Mucosa of gallbladder (tissue), 1 donor: Measurements from ENCODE around the gene ARPC1B. TPM values are rescaled to one million over a fixed set of nuclear protein-coding genes. Genes with fewer than 3 reads are reported as not detected.
"Not testable (repeated sequence)": the region's sequence is repeated elsewhere in the genome, so short reads cannot be mapped to it uniquely, and the experiment has no call there.

ENCODE experiments used
- DNase-seq: peaks from one replicate; pipeline ENCODE4 v3.0.0-alpha.2; 2020; ENCODE audit warnings: low spot score
- total RNA-seq: library from RNA; stranded (reverse); gene quantifications from one replicate; pipeline ENCODE4 v1.2.1, GENCODE V29; 2021
- donor health status: DM: no; HTN: no; CAD: no.

The ARPC1B gene
- 123 TPM for total RNA-seq

DNA sequence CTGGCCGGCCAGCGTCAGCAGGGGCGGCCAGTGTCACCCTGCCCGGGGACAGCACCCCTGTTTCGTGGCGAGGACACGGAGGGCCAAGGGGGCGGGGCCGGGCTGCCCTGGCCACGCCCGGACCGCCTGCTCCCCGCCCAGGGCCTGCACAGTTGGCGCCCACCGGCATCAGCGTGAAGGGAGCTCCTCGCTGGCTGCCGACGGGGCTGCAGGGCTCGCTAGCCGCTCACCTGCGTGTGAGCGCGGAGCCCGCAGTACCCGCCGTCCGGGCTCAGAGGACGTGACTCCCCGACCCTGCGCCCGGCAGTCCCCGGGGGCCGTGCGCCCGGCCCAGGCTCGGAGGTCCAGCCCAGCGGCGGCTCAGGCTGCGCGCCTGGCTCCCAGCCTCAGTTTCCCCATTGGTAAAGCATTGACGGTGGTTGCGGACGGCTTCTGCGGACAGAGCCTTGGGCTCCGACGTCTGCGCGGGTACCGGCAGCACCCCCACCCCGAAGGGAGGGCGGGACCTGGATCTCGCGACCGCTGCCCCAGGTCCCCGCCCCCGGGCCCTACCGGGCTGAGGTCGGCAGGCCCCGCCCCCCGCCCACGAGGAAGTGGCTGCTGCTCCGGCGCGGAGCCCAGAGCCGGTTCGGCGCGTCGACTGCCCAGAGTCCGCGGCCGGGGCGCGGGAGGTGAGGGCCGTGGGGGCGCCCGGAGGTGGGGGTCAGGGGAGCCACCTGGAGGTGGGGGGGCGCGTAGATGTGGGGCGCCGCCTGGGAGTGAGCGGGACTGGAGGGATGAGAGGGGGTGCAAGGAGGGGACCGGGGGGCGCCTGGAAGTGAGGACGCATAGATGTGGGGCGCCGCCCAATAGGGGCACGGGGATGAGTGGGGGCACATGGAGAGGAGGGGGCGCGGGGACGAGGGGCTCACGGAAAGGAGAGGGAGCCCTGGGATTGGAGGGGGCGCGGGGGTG, at the start of gene ARPC1B:
Gene ARPC1B, plus strand, starts transcription at position 620 of the 954 bp plus-strand sequence. CDS start 10,985 bp downstream, outside the sequence.
- DNase-seq: peak; percentile 69

DNA sequence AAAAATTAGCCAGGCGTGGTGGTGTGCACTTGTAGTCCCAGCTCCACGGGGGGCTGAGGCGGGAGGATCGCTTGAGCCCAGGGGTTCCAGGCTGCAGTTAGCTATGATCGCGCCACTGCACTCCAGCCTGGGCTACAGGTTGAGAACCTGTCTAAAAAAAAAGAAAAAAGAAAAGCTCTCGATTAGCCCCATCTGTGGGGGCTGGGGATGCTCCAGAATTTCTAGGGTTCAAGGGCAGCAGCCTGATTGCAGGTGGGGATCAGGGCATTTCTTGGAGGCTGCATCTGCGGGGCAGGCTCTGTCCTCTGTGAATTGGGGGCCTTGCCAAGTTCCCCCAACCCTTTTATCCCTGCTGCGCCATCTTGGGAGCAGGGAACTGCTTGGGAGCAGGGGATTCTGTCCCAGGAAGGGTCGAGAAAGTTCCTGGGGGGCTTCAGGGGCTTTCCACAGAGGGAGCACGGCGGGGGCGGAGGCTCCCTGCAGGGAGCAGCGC, 49.5 kb upstream of the ARPC1B start:
- no peak for DNase-seq

DNA sequence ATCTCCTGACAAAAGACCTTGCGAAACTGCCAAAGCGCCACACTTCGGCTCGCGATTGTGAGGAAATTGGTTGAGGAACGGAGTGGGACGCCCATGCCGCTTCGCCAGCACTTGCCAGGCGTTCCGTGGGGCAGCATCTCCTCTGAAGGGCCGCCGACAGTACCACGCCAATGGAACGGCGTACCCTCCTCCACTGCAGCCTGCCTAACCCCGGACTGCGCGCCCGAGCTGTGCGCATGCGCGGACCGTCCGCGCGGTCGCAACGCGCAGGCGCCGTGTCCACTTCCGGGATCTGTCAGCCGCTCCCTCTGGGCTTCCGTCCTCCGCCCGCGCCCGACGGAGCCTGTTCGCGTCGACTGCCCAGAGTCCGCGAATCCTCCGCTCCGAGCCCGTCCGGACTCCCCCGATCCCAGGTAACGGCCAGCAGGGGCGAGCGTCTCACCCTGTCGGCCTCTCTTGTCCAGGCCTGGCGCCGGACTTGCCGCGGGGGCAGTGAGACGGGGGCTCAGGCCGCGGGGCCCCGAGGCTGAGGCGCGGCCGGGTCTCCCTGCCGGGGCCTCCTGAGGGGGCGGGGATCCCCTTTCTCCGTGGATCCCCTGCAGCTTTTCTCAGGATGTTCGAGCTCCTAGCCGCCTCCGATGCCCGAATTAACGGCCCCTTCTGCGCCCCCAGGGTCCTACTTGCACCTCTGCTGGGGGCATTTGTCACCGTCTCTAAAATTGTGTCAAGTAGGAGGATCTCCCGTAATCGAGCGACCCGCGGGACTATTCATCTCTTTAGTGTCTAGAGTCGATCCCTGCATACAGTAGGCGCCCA, 48.7 kb upstream of the ARPC1B start, which contains the start of gene ARPC1A:
Gene ARPC1A, plus strand, starts transcription at position 307 of the 816 bp plus-strand sequence. CDS start 7,456 bp downstream, outside the sequence.
- peak; percentile 90 for DNase-seq

DNA sequence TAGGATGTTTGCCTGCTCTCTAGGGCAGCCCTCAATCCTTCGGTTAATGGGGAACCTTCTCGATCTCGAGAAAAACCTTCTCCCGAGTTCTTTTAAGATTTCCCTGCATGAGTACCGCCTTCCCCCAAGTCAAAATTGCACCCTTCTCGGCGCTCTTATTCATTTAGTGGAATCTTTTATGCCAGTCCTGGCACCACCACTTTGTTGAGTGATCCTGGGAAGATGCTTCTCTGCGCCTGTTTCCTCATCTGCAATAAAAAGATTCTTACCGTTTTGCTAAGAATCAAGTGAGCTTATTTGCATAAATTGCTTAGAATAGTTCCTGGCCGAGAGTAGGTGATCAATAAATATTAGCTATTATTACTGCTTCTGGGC, 48.1 kb upstream of the ARPC1B start:
- no peak for DNase-seq

DNA sequence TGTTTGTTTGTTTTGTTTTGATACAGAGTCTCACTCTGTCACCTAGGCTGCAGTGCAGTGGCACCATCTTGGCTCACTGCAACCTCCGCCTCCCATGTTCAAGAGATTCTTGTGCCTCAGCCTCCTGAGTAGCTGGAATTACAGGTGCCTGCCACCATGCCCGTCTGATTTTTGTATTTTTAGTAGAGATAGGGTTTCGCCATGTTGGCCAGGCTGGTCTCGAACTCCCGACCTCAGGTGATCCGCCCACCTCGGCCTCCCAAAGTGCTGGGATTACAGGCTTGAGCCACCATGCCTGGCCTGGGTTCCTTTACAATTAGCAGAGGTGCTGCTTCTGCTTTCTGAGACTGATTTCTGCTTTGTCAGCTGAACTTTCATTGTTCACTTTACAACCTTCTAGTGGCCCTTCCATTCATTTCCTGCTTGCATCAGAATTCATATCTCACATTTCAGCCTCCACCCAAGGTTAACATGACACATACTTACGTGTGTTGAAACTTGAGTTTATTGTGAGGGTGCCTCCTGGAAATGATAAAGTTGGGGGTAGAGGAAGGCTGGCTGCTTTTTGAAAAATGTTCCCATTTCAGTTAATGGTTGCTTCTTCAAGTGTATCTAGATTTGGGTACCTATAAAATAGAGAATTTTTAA, 44.1 kb upstream of the ARPC1B start:
- not testable (repeated sequence) for DNase-seq

DNA sequence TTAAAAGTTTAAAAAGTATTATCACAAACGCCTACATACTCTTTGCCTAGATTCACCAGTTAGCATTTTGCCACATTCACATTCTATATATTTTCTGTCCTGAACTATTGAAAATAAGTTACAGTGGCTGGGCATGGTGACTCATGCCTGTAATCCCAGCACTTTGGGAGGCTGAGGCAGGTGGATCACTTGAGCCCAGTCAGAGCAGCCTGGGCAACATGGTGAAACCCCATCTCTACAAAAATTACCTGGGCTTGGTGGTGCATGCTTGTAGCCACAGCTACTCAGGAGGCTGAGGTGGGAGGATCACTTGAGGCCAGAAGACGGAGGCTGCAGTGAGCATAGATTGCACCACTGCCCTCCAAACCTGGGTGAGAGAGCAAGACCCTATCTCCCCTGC, 43.5 kb upstream of the ARPC1B start:
- no peak for DNase-seq

DNA sequence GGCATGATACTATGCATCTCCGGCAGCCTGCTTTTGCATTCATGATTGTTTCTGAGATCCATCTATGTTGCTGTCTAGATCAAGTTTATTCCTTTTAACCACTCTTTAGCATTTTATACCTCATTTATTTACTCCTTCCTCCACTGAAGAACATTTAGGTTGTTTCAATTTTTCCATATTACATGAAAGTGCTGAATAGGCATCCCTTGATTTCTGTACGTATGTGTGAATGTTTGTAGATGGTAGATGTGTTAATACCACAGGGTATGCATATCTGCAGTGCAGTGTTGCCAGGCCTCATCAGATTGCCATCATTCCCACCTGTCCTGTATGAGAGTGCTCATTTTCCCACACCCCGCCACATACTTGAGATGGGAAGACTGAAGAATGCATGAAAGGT, 34.9 kb upstream of the ARPC1B start:
- no peak for DNase-seq

DNA sequence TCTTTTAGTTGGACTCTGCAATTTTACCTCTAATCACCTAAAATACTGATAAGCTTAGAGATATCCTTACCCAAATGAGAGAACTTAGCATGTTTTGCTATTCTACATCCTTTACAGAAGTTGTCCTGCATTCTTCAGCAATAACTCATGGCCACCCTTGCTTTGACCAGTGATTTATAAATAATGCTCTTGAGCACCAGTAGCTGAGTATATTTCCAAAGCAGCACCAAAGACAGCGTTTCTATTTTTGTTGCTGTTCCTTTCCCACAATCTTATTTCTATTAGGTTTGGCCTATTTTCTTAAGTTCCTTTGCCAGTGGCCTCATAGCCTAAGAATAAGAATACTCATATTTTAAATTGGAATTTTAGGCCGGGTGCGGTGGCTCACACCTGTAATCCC, 33.9 kb upstream of the ARPC1B start:
- no peak for DNase-seq

DNA sequence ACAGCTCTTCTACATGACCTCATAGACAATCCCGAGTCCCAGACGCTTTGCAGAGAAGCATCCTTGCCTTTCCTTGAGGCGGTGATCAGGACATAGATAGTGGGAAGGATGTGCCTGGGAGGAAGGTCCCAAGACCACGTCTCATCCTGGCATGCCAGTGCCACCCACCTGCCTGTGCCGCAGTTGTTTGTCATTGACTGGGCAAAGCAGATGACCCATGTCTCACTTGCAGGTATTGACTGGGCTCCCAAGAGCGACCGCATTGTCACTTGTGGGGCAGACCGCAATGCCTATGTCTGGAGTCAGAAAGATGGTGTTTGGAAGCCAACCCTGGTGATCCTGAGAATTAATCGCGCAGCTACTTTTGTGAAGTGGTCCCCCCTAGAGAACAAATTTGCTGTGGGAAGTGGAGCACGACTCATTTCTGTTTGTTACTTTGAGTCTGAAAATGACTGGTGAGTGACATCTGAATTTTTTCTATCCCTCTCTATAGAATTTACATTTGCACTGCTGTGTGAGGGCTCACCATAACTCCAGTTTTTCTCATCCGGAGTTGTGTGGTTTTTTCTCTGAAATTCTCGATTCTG, 30.4 kb upstream of the ARPC1B start:
- no peak for DNase-seq

DNA sequence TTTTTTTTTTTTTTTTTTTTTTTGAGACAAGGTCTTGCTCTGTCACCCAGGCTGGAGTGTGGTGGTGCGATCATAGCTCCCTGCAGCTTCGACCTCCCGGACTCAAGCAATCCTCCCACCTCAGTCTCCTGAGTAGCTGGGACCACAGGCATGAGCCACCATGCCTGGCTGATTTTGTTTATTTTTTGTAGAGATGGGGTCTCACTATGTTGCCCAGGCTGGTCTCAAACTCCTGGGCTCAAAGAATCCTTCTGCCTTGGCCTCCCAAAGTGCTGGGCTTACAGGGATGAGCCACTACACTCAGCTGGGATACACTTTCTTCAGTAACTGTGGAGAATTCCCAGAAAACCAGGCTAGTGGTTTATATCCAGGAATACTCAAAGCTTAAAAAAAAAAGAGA, 23.9 kb upstream of the ARPC1B start:
- DNase-seq: not testable (repeated sequence)

DNA sequence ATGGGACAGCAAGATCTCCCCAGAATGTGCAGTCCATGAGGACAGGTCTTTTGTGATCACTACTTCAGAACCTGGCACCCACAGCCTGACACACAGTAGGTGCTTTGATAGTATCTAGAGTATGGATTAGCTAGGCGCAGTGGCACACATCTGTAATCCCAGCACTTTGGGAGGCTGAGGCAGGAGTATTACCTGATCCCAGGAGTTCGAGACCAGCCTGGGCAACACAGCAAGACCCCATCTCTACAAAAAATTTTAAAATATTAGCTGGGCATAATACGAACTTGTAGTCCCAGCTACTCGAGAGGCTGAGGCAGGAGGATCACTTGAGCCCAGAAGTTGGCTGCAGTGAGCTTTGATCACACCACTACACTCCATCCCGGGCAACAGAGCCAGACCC, 22.3 kb upstream of the ARPC1B start:
- DNase-seq: no peak

DNA sequence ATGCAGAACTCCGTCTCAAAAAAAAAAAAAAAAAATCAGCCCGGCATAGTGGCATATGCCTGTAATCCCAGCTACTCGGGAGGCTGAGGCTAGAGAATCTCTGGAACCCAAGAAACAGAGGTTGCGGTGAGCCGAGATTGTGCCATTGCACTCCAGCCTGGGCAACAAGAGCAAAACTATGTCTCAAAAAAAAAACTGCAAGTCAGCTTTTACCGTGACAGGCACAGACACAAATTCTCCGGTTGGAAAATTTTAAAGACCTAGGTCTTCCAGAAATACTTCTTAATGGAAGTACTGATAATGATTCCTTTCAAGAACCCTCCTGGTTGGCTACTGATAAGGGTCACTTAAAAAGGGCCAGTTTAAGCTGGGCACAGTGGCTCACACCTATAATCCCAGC, 19.4 kb upstream of the ARPC1B start:
- DNase-seq: no peak

DNA sequence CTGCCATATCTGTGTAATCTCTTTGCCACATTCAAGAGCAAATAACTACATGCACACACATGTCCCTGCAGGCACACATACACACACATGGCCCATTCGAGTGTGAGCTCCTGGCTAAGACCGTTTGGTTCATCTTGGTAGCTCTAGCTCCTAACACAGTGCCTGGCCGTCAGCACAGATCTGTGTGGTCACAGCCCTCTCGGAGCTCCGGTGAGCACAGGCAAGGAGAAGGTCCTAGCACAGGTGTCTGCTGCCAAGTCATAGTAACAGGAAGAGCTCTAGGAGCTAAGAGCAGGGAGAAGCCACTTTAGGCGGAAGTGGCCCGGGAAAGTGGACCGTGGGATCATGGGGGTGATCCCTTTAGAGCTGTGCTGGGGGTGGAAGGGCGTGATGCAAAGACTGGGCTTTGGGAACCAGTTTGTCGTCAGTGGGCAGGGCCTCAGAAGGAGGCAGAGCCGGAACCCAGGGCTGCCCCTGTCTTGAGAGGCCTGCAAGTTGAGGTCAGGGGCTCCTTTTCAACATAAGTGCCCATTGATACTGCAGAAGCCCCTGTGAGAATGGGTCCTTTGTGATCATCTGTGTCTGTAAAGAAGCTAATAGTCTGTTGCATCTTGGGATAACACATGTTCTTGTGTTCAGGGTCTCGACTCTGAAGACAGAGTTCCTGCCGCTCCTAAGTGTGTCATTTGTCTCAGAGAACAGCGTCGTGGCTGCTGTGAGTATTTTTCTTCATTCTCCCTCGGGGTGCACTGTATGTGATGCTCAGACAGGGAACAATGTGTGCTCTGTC, 16.6 kb upstream of the ARPC1B start:
- DNase-seq: no peak

DNA sequence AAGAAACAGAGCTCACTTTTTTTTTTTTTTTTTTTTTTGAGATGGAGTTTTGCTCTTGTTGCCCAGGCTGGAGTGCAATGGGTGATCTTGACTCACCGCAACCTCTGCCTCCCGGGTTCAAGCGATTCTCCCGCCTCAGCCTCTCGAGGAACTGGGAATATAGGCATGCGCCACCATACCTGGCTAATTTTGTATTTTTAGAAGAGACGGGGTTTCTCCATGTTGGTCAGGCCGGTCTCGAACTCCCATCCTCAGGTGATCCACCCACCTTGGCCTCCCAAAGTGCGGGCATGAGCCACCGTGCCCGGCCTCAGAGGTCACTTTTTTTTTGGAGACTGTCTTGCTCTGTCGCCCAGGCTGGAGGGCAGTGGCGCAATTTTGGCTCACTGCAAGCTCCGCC, 16.0 kb upstream of the ARPC1B start:
- DNase-seq: not testable (repeated sequence)

DNA sequence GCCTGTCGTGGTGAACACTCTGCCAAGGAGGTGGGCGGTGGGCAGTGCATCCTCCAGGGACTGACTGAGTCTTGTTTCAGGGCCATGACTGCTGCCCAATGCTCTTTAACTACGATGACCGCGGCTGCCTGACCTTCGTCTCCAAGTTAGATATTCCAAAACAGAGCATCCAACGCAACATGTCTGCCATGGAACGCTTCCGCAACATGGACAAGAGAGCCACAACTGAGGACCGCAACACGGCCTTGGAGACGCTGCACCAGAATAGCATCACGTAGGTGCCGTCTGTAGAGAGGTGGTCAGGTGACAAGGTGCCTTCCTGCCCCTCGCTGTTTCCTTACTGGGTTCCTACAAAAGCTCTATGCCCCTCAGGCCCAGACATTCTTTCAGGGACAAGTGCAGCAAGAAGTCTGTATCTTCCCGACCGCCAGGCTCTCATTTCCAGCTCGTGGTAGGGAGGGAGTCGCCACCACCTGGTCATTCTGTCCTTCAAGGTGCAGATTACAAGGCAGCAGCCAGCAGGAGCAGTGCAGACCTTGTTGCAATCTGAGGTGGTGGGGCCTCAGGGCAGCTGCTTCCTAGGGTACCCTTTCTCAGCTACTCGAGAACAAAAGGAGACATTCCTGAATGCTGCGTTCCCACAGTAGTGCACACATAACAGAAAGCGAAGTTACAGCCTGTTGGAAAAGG, 14.9 kb upstream of the ARPC1B start:
- DNase-seq: no peak

DNA sequence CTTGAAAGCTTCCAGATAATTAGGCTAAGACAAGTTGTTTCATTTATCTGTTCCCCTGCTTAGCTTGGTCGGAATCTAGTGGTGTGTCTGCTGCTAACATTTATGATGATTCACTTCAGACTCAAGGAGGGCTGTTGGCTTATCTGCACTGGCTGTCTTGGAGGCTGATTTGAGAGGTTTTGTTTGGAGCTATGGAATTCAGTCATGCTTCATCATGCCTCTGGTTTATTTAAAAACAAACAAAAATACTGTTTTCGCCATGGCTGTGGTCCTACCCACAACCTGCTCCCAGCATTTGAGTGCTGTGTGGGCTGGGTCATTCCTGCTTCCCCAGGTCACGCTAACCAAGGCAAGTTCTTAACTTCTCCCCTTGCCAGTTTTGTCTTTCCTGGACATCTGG, 11.7 kb upstream of the ARPC1B start:
- no peak for DNase-seq

DNA sequence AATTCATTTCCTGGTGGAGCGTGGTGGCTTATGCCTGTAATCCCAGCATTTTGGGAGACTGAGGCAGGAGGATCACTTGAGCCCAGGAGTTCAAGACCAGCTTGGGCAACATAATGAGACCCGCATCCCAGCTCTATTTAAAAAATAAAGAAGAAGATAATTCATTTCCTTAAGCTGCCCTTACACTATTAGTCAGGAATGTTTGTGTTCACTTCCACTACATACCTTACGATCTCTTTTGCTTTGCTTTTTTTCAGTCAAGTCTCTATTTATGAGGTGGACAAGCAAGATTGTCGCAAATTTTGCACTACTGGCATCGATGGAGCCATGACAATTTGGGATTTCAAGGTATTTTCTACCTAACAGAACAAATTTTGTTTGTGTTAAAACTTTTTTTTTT, 11.2 kb upstream of the ARPC1B start:
- no peak for DNase-seq

DNA sequence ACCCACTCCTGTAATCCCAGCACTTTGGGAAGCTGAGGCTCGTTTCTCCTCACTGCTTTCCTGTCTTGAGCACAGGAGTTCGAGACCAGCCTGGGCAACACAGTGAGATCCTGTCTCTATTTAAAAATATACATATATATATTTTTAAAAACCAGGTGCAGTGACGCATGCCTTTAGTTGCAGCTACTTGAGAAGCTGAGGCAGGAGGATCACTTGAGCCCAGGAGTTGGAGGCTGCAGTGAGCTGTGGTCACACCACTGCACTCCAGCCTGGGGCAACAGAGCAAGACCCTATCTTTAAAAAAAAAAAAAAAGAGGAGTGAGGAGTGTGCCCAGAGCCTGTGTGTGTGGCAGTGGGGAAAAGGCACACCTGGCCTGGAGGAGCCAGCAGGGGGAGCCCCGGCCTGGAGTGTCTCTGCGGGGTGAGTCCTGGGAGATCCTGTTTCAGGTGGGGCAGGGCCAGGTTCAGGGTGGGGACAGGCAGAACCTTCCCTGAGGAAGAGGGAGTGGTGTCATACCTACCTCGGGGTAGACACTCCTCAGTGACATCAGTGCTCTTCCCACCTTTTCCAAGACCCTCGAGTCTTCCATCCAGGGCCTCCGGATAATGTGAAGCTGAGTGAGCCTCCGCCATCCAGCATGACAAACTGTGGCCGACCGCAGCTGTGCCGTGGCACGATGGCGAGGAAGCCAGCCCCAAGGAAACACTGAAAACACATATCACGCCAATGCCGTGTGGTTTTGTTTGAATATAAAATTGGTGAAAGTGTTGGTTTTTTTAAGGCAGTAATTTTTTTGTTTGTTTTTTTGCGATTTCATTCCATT, 9.0 kb upstream of the ARPC1B start:
- peak; percentile 41 for DNase-seq

DNA sequence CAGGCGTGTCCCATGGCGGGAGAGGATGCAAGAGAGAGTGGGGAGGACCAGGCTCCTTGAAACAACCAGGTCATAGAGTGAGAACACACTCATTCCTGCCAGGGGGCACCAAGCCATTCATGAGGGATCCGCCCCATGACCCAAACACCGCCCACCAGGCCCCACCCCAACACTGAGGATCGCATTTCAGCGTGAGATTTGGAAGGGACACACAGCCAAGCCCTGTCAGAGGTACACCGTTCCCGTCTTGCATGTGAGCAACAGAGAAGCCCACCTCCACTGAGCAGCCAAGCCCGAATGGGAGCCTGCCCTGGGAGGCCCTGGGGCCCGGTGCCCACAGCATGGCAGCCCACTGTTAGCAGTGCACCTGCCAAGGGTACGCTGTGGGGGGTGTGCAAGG, 7.9 kb upstream of the ARPC1B start:
- DNase-seq: no peak
